DMS153 (cell line): ENCODE measurements around the gene ZDHHC20.
"Not testable (repeated sequence)": the region's sequence is repeated elsewhere in the genome, so short reads cannot be mapped to it uniquely, and the experiment has no call there.

Experiments used
- DNase-seq: peaks from one replicate; lab custom pipeline; 2025; lab: John Stamatoyannopoulos, UW

Gene ZDHHC20

GRCh38 chr13:21435231-21435630, 23.9 kb downstream of the ZDHHC20 start:
- no peak for DNase-seq

GRCh38 chr13:21434588-21434987, 24.5 kb downstream of the ZDHHC20 start:
- no peak for DNase-seq

DNA sequence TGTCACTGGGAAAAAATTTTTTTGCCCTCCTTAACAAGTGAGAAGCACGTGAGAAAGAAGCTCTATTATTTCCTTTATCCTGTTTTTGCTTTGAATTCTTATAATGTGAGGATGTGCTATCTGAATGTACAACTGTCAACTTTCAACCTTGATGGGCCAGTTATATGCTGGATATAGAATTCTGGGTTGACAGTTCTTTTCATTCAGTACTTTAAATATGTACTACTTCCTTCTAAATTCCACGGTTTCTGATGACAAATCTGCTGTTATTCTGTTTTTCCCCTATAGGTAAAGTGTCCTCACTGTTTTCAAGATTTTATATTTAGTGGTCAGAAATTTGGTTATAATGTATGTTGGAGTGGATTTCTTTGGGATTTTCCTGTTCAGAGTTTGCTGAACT, 29.9 kb downstream of the ZDHHC20 start:
- no peak for DNase-seq

DNA sequence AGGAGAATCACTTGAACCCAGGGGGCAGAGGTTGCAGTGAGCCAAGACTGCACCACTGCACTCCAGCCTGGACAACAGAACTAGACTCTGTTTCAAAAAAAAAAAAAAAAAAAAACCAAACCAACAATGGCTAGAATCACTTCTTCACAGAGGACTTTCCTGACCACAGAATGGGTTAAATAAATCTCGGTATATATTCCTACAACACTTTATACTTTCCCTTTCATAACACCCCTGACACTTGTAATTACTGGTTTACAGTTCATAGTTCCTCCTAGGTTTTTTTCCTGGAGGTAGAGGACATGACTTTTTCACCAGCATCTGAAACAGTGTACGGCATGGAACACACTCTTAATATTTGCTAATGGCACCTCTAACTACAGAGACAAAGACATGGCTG, 31.4 kb downstream of the ZDHHC20 start:
- no peak for DNase-seq

- DNase-seq, result no peak
Measured at GRCh38 chr13:21426238-21426637, 32.9 kb downstream of the ZDHHC20 start.

GRCh38 chr13:21420706-21421105, 38.4 kb downstream of the ZDHHC20 start:
- DNase-seq, result no peak

GRCh38 chr13:21413013-21413412, 46.1 kb downstream of the ZDHHC20 start:
- DNase-seq, result no peak

- DNase-seq, result not testable (repeated sequence)
Measured at GRCh38 chr13:21410453-21410852, 48.6 kb downstream of the ZDHHC20 start.

GRCh38 chr13:21405309-21405708, 53.8 kb downstream of the ZDHHC20 start:
- no peak for DNase-seq

DNA sequence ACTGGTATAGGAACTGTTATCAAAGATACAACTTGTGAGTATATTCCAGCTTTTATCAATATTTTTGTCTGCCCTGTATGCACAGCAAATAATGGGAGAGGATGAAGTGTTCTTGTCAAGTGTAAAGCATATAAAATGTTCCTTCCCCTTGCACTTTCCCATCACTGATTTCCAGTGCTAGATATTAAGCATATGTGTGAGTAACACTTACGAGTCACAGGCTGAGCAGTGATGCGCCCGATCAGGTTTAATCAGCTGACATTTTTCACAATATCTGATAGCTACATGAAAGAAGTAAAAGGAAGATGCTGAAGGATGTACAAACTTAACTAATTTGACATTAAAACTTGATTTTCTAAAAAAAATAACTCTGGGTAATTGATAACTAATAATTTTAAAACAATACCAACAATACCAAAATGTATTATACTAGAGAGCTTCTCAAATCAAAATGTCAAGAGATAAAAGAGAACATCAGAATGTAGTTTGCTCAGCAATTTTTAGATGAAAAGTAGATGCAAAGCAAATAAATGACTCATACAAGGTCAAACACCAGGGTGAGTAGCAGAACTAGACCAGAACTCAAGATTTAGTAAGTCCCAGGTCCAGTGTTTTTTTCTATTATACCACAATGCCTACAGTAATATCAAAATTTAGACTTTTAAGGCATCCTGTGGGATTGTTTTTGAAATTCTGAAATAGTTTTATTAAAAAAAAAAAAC, 56.4 kb downstream of the ZDHHC20 start:
- no peak for DNase-seq

DNA sequence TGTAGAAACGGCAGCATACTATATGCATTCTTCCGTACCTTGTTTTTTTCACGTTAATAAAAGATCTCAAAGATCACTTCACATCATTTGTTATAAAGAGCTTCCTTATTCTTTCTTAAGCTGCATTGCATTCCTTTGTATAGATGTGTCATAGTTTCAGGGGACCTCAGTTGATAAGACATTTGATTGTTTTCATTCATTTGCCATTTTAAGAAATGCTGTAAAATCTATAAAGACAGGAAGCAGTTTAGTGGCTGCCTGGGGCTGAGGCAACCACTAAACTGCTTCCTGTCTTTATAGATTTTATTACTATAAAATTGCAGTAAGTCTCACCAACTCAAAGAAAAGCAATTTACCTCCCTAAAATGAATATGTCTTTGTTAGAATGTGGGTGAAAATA, 59.4 kb downstream of the ZDHHC20 start:
- DNase-seq, result no peak

GRCh38 chr13:21395953-21396352, 63.1 kb downstream of the ZDHHC20 start:
- no peak for DNase-seq

- no peak for DNase-seq
Measured at GRCh38 chr13:21389124-21389523, 70.0 kb downstream of the ZDHHC20 start.

- DNase-seq, result no peak
Measured at GRCh38 chr13:21385710-21386109, 73.4 kb downstream of the ZDHHC20 start.

DNA sequence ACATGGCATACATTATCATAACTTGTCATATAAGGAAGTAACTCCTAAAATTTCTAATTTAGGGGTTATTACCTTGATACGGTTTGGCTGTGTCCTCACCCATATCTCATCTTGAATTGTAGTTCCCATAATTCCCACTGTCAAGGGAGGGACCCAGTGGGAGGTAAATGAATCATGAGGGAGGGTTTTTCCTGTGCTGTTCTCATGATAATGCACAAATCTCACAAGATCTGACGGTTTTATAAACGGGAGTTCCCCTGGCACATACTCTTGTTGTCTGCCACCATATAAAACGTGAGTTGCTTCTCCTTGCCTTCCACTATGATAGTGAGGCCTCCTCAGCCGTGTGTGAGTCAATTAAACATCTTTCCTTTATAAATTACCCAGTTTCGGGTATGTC, 76.0 kb downstream of the ZDHHC20 start:
- DNase-seq, result no peak

- DNase-seq, result not testable (repeated sequence)
Measured at GRCh38 chr13:21376998-21377985, 81.8 kb downstream of the ZDHHC20 start.

DNA sequence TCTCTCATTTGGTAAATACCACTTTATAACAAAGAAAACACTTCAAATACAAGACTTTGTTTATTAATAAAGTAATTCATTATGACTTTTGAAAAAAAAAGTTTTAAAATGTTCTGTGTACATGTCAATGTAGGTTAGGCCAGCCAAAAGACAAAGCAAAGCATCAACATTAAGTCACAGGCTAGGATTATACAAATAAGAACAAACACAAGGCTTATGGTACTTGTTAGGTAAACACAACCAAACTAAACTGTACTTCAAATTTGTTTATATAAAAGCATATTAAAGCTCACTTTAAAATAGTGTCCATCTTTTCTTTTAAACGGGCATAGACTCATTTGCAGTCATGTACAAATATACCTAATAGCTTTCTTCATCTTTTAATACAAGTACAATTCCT, 86.6 kb downstream of the ZDHHC20 start:
- no peak for DNase-seq

DNA sequence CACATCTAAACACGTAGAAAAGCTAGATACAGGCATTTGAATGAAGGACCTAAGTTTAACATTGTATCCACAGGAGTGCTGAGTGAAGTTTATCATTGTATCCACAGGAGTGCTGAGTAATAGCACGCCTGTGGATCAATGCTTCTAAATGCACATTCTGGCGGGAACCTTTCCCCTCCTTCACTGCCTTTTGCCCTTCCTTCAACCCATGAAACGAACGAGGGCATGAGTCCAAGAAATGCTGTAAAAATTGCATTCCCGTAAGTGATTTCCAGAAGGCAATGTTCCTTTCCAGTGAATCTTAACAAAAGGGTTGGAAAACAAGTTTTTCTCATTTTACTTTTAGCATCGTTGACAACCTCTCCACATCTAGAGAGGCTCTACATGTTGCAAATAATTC, 88.1 kb downstream of the ZDHHC20 start:
- no peak for DNase-seq

GRCh38 chr13:21365574-21365973, 93.5 kb downstream of the ZDHHC20 start:
- DNase-seq, result no peak

- DNase-seq, result no peak
Measured at GRCh38 chr13:21364916-21365315, 94.2 kb downstream of the ZDHHC20 start.

DNA sequence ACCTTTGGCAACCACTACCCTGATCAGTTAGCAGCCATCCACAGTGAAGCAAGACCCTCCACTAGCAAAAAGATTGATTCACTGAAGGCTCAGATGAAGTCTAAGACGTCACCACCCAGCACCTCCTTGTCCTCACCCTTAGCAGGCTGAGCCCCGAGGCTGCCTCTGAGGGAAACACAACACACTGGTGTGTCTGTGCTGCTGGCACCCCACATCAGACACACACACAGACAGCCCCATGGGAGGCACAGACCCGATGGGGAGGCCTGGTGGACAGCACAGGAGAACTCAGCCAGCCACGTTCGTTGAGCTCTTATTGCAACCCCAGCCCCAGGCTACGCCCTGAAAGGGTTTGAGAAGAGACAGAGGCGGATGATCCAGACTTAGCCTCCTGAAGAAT, 94.7 kb downstream of the ZDHHC20 start:
- no peak for DNase-seq

GRCh38 chr13:21362741-21363140, 96.4 kb downstream of the ZDHHC20 start:
- no peak for DNase-seq

- no peak for DNase-seq
Measured at GRCh38 chr13:21361706-21362105, 97.4 kb downstream of the ZDHHC20 start.
